WTC11 (cell line): ENCODE measurements around the gene MUC4.

Source experiments
- FOXJ3 ChIP-seq: sonication (generic); formaldehyde crosslinking; IDR thresholded peaks from 2 replicates; pipeline ENCODE4 v1.9.0; 2021; ENCODE audit warnings: missing genetic modification reagents, mild to moderate bottlenecking, borderline replicate concordance
- NFYB ChIP-seq: sonication (generic); formaldehyde crosslinking; conservative IDR thresholded peaks from 2 replicates; pipeline ENCODE4 v1.8.0; 2022; ENCODE audit warnings: low read depth, missing genetic modification reagents
- NR2C2 ChIP-seq: sonication (generic); formaldehyde crosslinking; IDR thresholded peaks from 2 replicates; pipeline ENCODE4 v1.8.0; 2022; ENCODE audit warnings: mild to moderate bottlenecking, missing genetic modification reagents
- ZNF232 ChIP-seq: sonication (generic); formaldehyde crosslinking; IDR thresholded peaks from 2 replicates; pipeline ENCODE4 v1.8.0; 2022; ENCODE audit warnings: mild to moderate bottlenecking, missing genetic modification reagents
- ZNF396 ChIP-seq: fragments of 250-450 bp; sonication (Bioruptor Pico); IDR thresholded peaks from 2 replicates; pipeline ENCODE4 v1.8.0; 2021; ENCODE audit warnings: mild to moderate bottlenecking, moderate library complexity, borderline replicate concordance
- TF ChIP-seq, protein P1 (sequence below): sonication (generic); formaldehyde crosslinking; IDR thresholded peaks from 2 replicates; pipeline ENCODE4 v1.8.1; 2023; ENCODE audit warnings: mild to moderate bottlenecking, missing genetic modification reagents, borderline replicate concordance
- TF ChIP-seq, protein P2 (sequence below): sonication (generic); formaldehyde crosslinking; IDR thresholded peaks from 2 replicates; pipeline ENCODE4 v1.8.1; 2023; ENCODE audit warnings: mild to moderate bottlenecking, missing genetic modification reagents
- TF ChIP-seq, protein P3 (sequence below): sonication (generic); formaldehyde crosslinking; IDR thresholded peaks from 2 replicates; pipeline ENCODE4 v1.8.0; 2022; ENCODE audit warnings: mild to moderate bottlenecking, missing genetic modification reagents
- TF ChIP-seq, protein P4 (sequence below): sonication (generic); formaldehyde crosslinking; IDR thresholded peaks from 2 replicates; pipeline ENCODE4 v1.8.0; 2022; ENCODE audit warnings: mild to moderate bottlenecking, missing genetic modification reagents
- TF ChIP-seq, protein P5 (sequence below): sonication (generic); formaldehyde crosslinking; IDR thresholded peaks from 2 replicates; pipeline ENCODE4 v1.8.1; 2023; ENCODE audit warnings: mild to moderate bottlenecking, moderate library complexity, missing genetic modification reagents
- TF ChIP-seq, protein P6 (sequence below): fragments of 200-600 bp; IDR thresholded peaks from 2 replicates; pipeline ENCODE4 v1.8.0; 2022; ENCODE audit warnings: antibody characterized with exemption

DNA sequence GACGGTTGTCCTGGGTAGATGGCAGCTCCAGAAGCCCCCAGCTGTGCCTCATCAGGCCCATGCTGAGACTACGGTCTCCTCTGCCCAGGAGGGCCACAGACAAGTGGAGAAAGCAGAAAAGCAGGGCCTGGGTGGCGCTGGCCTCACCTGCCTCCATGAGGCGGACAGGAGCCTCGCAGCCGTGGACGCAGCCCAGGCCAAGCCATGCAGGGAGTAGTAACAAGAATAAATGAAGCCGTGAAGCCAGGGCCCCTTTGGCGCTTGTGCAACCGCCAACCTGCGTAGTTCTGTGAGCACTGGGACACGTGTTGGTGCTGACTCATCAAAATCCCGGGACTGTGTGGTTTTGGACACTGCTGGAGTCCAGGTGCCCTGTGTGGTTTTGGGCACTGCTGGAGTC, 12.3 kb upstream of the MUC4 start:
- TF ChIP-seq NR2C2 (CRISPR knock-in tag) = no peak
- TF ChIP-seq, protein P1, sequence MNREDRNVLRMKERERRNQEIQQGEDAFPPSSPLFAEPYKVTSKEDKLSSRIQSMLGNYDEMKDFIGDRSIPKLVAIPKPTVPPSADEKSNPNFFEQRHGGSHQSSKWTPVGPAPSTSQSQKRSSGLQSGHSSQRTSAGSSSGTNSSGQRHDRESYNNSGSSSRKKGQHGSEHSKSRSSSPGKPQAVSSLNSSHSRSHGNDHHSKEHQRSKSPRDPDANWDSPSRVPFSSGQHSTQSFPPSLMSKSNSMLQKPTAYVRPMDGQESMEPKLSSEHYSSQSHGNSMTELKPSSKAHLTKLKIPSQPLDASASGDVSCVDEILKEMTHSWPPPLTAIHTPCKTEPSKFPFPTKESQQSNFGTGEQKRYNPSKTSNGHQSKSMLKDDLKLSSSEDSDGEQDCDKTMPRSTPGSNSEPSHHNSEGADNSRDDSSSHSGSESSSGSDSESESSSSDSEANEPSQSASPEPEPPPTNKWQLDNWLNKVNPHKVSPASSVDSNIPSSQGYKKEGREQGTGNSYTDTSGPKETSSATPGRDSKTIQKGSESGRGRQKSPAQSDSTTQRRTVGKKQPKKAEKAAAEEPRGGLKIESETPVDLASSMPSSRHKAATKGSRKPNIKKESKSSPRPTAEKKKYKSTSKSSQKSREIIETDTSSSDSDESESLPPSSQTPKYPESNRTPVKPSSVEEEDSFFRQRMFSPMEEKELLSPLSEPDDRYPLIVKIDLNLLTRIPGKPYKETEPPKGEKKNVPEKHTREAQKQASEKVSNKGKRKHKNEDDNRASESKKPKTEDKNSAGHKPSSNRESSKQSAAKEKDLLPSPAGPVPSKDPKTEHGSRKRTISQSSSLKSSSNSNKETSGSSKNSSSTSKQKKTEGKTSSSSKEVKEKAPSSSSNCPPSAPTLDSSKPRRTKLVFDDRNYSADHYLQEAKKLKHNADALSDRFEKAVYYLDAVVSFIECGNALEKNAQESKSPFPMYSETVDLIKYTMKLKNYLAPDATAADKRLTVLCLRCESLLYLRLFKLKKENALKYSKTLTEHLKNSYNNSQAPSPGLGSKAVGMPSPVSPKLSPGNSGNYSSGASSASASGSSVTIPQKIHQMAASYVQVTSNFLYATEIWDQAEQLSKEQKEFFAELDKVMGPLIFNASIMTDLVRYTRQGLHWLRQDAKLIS (CRISPR knock-in tag) = no peak
- TF ChIP-seq, protein P2, sequence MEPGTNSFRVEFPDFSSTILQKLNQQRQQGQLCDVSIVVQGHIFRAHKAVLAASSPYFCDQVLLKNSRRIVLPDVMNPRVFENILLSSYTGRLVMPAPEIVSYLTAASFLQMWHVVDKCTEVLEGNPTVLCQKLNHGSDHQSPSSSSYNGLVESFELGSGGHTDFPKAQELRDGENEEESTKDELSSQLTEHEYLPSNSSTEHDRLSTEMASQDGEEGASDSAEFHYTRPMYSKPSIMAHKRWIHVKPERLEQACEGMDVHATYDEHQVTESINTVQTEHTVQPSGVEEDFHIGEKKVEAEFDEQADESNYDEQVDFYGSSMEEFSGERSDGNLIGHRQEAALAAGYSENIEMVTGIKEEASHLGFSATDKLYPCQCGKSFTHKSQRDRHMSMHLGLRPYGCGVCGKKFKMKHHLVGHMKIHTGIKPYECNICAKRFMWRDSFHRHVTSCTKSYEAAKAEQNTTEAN (CRISPR knock-in tag) = no peak
- TF ChIP-seq, protein P3, sequence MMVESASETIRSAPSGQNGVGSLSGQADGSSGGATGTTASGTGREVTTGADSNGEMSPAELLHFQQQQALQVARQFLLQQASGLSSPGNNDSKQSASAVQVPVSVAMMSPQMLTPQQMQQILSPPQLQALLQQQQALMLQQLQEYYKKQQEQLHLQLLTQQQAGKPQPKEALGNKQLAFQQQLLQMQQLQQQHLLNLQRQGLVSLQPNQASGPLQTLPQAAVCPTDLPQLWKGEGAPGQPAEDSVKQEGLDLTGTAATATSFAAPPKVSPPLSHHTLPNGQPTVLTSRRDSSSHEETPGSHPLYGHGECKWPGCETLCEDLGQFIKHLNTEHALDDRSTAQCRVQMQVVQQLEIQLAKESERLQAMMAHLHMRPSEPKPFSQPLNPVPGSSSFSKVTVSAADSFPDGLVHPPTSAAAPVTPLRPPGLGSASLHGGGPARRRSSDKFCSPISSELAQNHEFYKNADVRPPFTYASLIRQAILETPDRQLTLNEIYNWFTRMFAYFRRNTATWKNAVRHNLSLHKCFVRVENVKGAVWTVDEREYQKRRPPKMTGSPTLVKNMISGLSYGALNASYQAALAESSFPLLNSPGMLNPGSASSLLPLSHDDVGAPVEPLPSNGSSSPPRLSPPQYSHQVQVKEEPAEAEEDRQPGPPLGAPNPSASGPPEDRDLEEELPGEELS (CRISPR knock-in tag) = no peak
- TF ChIP-seq, protein P4, sequence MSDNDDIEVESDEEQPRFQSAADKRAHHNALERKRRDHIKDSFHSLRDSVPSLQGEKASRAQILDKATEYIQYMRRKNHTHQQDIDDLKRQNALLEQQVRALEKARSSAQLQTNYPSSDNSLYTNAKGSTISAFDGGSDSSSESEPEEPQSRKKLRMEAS = no peak
- TF ChIP-seq, protein P5, sequence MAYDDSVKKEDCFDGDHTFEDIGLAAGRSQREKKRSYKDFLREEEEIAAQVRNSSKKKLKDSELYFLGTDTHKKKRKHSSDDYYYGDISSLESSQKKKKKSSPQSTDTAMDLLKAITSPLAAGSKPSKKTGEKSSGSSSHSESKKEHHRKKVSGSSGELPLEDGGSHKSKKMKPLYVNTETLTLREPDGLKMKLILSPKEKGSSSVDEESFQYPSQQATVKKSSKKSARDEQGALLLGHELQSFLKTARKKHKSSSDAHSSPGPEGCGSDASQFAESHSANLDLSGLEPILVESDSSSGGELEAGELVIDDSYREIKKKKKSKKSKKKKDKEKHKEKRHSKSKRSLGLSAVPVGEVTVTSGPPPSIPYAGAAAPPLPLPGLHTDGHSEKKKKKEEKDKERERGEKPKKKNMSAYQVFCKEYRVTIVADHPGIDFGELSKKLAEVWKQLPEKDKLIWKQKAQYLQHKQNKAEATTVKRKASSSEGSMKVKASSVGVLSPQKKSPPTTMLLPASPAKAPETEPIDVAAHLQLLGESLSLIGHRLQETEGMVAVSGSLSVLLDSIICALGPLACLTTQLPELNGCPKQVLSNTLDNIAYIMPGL = no peak
- no peak for TF ChIP-seq ZNF232 (CRISPR knock-in tag)
- no peak for TF ChIP-seq FOXJ3 (CRISPR knock-in tag)
- TF ChIP-seq NFYB (CRISPR knock-in tag) = no peak
- TF ChIP-seq, protein P6, sequence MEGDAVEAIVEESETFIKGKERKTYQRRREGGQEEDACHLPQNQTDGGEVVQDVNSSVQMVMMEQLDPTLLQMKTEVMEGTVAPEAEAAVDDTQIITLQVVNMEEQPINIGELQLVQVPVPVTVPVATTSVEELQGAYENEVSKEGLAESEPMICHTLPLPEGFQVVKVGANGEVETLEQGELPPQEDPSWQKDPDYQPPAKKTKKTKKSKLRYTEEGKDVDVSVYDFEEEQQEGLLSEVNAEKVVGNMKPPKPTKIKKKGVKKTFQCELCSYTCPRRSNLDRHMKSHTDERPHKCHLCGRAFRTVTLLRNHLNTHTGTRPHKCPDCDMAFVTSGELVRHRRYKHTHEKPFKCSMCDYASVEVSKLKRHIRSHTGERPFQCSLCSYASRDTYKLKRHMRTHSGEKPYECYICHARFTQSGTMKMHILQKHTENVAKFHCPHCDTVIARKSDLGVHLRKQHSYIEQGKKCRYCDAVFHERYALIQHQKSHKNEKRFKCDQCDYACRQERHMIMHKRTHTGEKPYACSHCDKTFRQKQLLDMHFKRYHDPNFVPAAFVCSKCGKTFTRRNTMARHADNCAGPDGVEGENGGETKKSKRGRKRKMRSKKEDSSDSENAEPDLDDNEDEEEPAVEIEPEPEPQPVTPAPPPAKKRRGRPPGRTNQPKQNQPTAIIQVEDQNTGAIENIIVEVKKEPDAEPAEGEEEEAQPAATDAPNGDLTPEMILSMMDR = no peak
- TF ChIP-seq ZNF396 = no peak
